ENCODE data around the gene METTL17. TPM values are rescaled to one million over a fixed set of nuclear protein-coding genes. Genes with fewer than 3 reads are reported as not detected.
"Not testable (repeated sequence)": the region's sequence is repeated elsewhere in the genome, so short reads cannot be mapped to it uniquely, and the experiment has no call there.

The METTL17 gene
- total and polyA plus RNA-seq, 7 experiments from 2014 or later: 41.7 to 129 (median 91.7) TPM

GRCh38 chr14:20976291-20976690, 13.5 kb upstream of the METTL17 start:
- H3K27ac Mint-ChIP-seq: no peak overlapping the region
- ChIA-PET CTCF (no interaction called here), POLR2A (no interaction called here)
- Histone ChIP-seq H3K9me3 (ENCODE audit: control insufficient read depth in 2 of 3, low read length in 3 of 3) (no peaks in the 10 kb centered on the region), H3K27me3 (ENCODE audit: control insufficient read depth in 2 of 2, insufficient read depth in 2 of 2, low read length in 2 of 2) (no peaks in the 10 kb centered on the region), H3K36me3 (ENCODE audit: control insufficient read depth in 2 of 3, insufficient read depth in 3 of 3, low read length in 3 of 3) (no peaks in the 10 kb centered on the region), H3K27ac (ENCODE audit: low read depth, low read length) (no peak overlapping the region), H3K4me1 (ENCODE audit: control insufficient read depth in 2 of 2, insufficient read depth in 2 of 2, low read length in 2 of 2) (no peaks in the 10 kb centered on the region), H3K4me3 (ENCODE audit: low read length) (no peak overlapping the region)
- H3K9me3 Mint-ChIP-seq: no peaks in the 10 kb centered on the region
- H3K4me3 Mint-ChIP-seq: no peak overlapping the region
- peaks cover 6 to 35% (median 19%) of the 10 kb centered on the region in 5 donors for H3K27me3 Mint-ChIP-seq
- intact Hi-C loops (cut with micrococcal nuclease): loop anchor here in 1 of 2 donors (10.0 kb wide), 1 partner anchor 351 kb away; no protein-coding TSS in a partner anchor
- ATAC-seq (no peak), DNase-seq (no peak)
- peaks cover 0 to 5% (median 4%) of the 10 kb centered on the region in 7 donors for H3K4me1 Mint-ChIP-seq
- H3K36me3 Mint-ChIP-seq: no peaks in the 10 kb centered on the region

DNA sequence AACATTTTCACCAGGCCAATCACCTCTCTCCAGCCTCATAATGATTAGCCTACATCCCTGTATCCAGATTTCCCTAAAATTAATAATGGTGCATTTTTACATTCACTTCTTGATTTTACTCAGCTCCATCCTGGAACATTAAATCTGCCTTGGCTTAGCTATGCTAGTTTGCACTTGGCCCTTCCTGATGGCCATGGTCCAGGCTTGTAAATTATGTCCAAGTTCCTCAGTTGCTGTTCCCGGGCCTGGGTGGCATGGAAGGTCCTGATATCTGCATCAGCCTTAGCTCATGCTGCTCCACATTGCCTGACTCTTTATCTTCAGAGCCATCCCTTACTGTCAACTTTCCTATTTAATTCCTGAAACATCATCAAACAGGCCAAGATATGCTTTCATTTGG, 11.1 kb upstream of the METTL17 start:
- no peaks in the 10 kb centered on the region for H3K36me3 ChIP-seq (ENCODE audit: control insufficient read depth in 2 of 3, insufficient read depth in 3 of 3, low read length in 3 of 3)
- POLR2A ChIA-PET: no interaction called here

GRCh38 chr14:20980906-20981305, 8.9 kb upstream of the METTL17 start:
- Histone ChIP-seq H3K27me3 (ENCODE audit: control insufficient read depth in 2 of 2, insufficient read depth in 2 of 2, low read length in 2 of 2) (no peaks in the 10 kb centered on the region), H3K9me3 (ENCODE audit: control insufficient read depth in 2 of 3, low read length in 3 of 3) (no peaks in the 10 kb centered on the region), H3K4me1 (ENCODE audit: control insufficient read depth in 2 of 2, insufficient read depth in 2 of 2, low read length in 2 of 2) (no peaks in the 10 kb centered on the region), H3K4me3 (ENCODE audit: low read length) (no peak overlapping the region), H3K27ac (ENCODE audit: low read depth, low read length) (no peak overlapping the region), H3K36me3 (ENCODE audit: control insufficient read depth in 2 of 3, insufficient read depth in 3 of 3, low read length in 3 of 3) (no peaks in the 10 kb centered on the region)
- H3K4me1 Mint-ChIP-seq: peaks cover 0 to 4% (median 0%) of the 10 kb centered on the region in 7 donors
- intact Hi-C loops (cut with micrococcal nuclease): no loop called here
- no peaks in the 10 kb centered on the region for H3K36me3 Mint-ChIP-seq
- no peak for ATAC-seq
- H3K27me3 Mint-ChIP-seq: peaks cover 6 to 27% (median 20%) of the 10 kb centered on the region in 5 donors
- H3K9me3 Mint-ChIP-seq: no peaks in the 10 kb centered on the region
- no peak overlapping the region for H3K4me3 Mint-ChIP-seq
- ChIA-PET POLR2A (no interaction called here), CTCF (interaction anchor here (0.6 to 3.7 kb wide), 3 partner anchors 8 to 34 kb away, joined by 3 to 18 read pairs (median 5); no protein-coding TSS in a partner anchor)
- DNase-seq: no peak
- H3K27ac Mint-ChIP-seq: no peak overlapping the region

More for the DNA sequence above, 11.1 kb upstream of the METTL17 start:
- intact Hi-C loops (cut with micrococcal nuclease): loop anchor here in 1 of 2 donors (10.0 kb wide), 1 partner anchor 354 kb away; no protein-coding TSS in a partner anchor
- Histone ChIP-seq H3K4me3 (ENCODE audit: low read length) (no peak overlapping the region), H3K9me3 (ENCODE audit: control insufficient read depth in 2 of 3, low read length in 3 of 3) (no peaks in the 10 kb centered on the region), H3K27me3 (ENCODE audit: control insufficient read depth in 2 of 2, insufficient read depth in 2 of 2, low read length in 2 of 2) (no peaks in the 10 kb centered on the region), H3K27ac (ENCODE audit: low read depth, low read length) (no peak overlapping the region), H3K4me1 (ENCODE audit: control insufficient read depth in 2 of 2, insufficient read depth in 2 of 2, low read length in 2 of 2) (no peaks in the 10 kb centered on the region)
- Mint-ChIP-seq H3K27ac (no peak overlapping the region), H3K9me3 (no peaks in the 10 kb centered on the region), H3K36me3 (no peaks in the 10 kb centered on the region), H3K4me3 (no peak overlapping the region), H3K27me3 (peaks cover 6 to 25% (median 20%) of the 10 kb centered on the region in 5 donors), H3K4me1 (no peaks in the 10 kb centered on the region)
- no peak for DNase-seq
- CTCF ChIA-PET: interaction anchor here (3.7 kb wide), 1 partner anchor 7 kb away, joined by 18 read pairs; no protein-coding TSS in a partner anchor
- ATAC-seq: no peak

DNA sequence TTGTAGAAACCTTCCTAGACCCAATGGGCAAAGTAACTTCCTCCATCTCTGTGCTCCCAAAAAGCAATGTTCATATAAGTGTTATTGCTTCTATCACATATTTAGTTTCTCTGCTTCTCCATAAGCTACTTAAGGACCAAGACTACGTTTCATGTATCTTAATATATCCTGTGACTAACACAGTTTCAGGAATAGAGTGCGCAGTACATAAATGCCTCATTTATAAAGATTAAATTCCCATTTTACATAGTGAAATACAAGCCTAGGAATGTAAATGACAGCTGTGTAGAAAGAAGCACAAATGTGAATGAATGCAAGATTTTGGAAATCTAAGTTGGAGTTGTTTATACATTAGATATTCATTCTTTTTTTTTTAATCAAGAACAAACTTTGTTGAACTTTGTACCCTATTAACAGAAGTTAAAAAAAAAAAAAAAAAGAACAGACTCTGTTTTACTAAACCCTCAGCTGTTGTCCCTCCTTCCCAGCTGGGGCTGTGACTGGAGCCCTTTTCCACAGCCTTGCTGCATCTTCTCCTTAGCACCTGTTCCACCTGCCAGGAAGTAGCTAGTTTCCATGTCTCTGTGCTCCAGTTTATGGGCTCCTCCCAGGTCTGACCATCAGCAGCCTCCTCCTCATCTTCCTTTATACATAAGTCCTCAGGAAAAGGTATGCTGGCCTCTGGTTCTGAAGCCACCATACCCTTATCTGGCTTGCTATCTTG, 7.0 kb upstream of the METTL17 start:
- Histone ChIP-seq H3K36me3 (ENCODE audit: control insufficient read depth in 2 of 3, insufficient read depth in 3 of 3, low read length in 3 of 3) (no peaks in the 10 kb centered on the region), H3K9me3 (ENCODE audit: control insufficient read depth in 2 of 3, low read length in 3 of 3) (no peaks in the 10 kb centered on the region), H3K27ac (ENCODE audit: low read depth, low read length) (no peak overlapping the region), H3K4me3 (ENCODE audit: low read length) (no peak overlapping the region), H3K4me1 (ENCODE audit: control insufficient read depth in 2 of 2, insufficient read depth in 2 of 2, low read length in 2 of 2) (no peaks in the 10 kb centered on the region), H3K27me3 (ENCODE audit: control insufficient read depth in 2 of 2, insufficient read depth in 2 of 2, low read length in 2 of 2) (no peaks in the 10 kb centered on the region)
- no peaks in the 10 kb centered on the region for H3K9me3 Mint-ChIP-seq
- DNase-seq (no peak), ATAC-seq (no peak)
- intact Hi-C loops (cut with micrococcal nuclease): no loop called here
- peaks cover 6 to 27% (median 20%) of the 10 kb centered on the region in 5 donors for H3K27me3 Mint-ChIP-seq
- POLR2A ChIA-PET: interaction anchor here (0.6 to 0.7 kb wide), 2 partner anchors 12 to 31 kb away, joined by 3 read pairs; no protein-coding TSS in a partner anchor
- no peak overlapping the region for H3K27ac Mint-ChIP-seq
- H3K36me3 Mint-ChIP-seq: no peaks in the 10 kb centered on the region
- peaks cover 0 to 5% (median 0%) of the 10 kb centered on the region in 7 donors for H3K4me1 Mint-ChIP-seq
- no peak overlapping the region for H3K4me3 Mint-ChIP-seq
- CTCF ChIA-PET: no interaction called here

DNA sequence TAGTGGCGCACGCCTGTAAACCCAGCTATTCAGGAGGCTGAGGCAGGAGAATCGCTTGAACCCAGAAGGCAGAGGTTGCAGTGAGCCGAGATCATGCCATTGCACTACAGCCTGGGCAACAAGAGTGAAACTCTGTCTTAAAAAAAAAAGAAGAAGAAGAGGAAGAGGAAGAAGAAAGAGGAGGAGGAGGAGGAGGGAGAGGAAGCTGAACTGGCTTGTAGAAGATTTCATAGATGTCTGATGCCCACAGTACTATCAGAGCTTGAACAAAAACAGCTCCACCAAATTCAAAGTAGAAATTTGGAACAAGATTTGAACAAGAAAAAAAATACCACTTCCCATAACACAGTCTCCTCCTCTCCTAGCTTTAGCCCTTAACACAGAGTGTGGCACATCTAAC, 4.1 kb upstream of the METTL17 start:
- H3K4me1 Mint-ChIP-seq: peaks cover 0 to 22% (median 17%) of the 10 kb centered on the region in 7 donors
- H3K4me3 ChIP-seq (ENCODE audit: low read length); H3K4me1 ChIP-seq (ENCODE audit: control insufficient read depth in 2 of 2, insufficient read depth in 2 of 2, low read length in 2 of 2); H3K9me3 ChIP-seq (ENCODE audit: control insufficient read depth in 2 of 3, low read length in 3 of 3); H3K27me3 ChIP-seq (ENCODE audit: control insufficient read depth in 2 of 2, insufficient read depth in 2 of 2, low read length in 2 of 2); H3K9me3 Mint-ChIP-seq; ATAC-seq; DNase-seq; H3K27ac ChIP-seq (ENCODE audit: low read depth, low read length); H3K36me3 Mint-ChIP-seq; H3K36me3 ChIP-seq (ENCODE audit: control insufficient read depth in 2 of 3, insufficient read depth in 3 of 3, low read length in 3 of 3): not testable (repeated sequence)
- H3K27ac Mint-ChIP-seq: peak overlapping the region in 1 of 9 donors; percentile 41
- H3K4me3 Mint-ChIP-seq: peak overlapping the region in 1 of 10 donors; percentile 22
- ChIA-PET POLR2A (interaction anchor here (0.6 to 0.9 kb wide), 3 partner anchors 13 to 472 kb away, joined by 3 to 7 read pairs (median 6); no protein-coding TSS in a partner anchor), CTCF (interaction anchor here (0.7 to 1.4 kb wide), 2 partner anchors 15 to 288 kb away, joined by 4 read pairs; no protein-coding TSS in a partner anchor)
- intact Hi-C loops (cut with micrococcal nuclease): loop anchor here in 1 of 2 donors (5.0 kb wide), 1 partner anchor 303 kb away; the partner anchor contains the start of gene RNASE4
- peaks cover 0 to 14% (median 6%) of the 10 kb centered on the region in 5 donors for H3K27me3 Mint-ChIP-seq

- no peak for ATAC-seq
- Mint-ChIP-seq H3K27me3 (peaks cover 0 to 14% (median 4%) of the 10 kb centered on the region in 5 donors), H3K4me1 (peaks cover 0 to 32% (median 24%) of the 10 kb centered on the region in 7 donors), H3K36me3 (peaks cover under 1 to 2% (median under 1%) of the 10 kb centered on the region in 5 donors), H3K27ac (no peak overlapping the region), H3K9me3 (peaks cover 0 to under 1% (median 0%) of the 10 kb centered on the region in 11 donors), H3K4me3 (peak overlapping the region in 1 of 10 donors; percentile 40)
- no peaks in the 10 kb centered on the region for H3K9me3 ChIP-seq (ENCODE audit: control insufficient read depth in 2 of 3, low read length in 3 of 3)
- H3K4me1 ChIP-seq (ENCODE audit: control insufficient read depth in 2 of 2, insufficient read depth in 2 of 2, low read length in 2 of 2): peaks cover 12 to 16% of the 10 kb centered on the region in 2 donors
- ChIA-PET POLR2A (no interaction called here), CTCF (no interaction called here)
- no peak overlapping the region for H3K27ac ChIP-seq (ENCODE audit: low read depth, low read length)
- H3K36me3 ChIP-seq (ENCODE audit: control insufficient read depth in 2 of 3, insufficient read depth in 3 of 3, low read length in 3 of 3): peaks cover 0 to 5% (median 0%) of the 10 kb centered on the region in 3 experiments
- DNase-seq: no peak
- H3K4me3 ChIP-seq (ENCODE audit: low read length): no peak overlapping the region
- intact Hi-C loops (cut with micrococcal nuclease): loop anchor here in 1 of 2 donors (5.0 kb wide), 1 partner anchor 305 kb away; the partner anchor contains the start of gene RNASE4
- H3K27me3 ChIP-seq (ENCODE audit: control insufficient read depth in 2 of 2, insufficient read depth in 2 of 2, low read length in 2 of 2): no peaks in the 10 kb centered on the region
Measured at GRCh38 chr14:20986811-20987210, 3.0 kb upstream of the METTL17 start.

Measured in naive thymus-derived CD4-positive, alpha-beta T cell (primary cell).